ENCODE data around the gene NXF2B.
"Not testable (repeated sequence)": the region's sequence is repeated elsewhere in the genome, so short reads cannot be mapped to it uniquely, and the experiment has no call there.

Gene NXF2B, protein sequence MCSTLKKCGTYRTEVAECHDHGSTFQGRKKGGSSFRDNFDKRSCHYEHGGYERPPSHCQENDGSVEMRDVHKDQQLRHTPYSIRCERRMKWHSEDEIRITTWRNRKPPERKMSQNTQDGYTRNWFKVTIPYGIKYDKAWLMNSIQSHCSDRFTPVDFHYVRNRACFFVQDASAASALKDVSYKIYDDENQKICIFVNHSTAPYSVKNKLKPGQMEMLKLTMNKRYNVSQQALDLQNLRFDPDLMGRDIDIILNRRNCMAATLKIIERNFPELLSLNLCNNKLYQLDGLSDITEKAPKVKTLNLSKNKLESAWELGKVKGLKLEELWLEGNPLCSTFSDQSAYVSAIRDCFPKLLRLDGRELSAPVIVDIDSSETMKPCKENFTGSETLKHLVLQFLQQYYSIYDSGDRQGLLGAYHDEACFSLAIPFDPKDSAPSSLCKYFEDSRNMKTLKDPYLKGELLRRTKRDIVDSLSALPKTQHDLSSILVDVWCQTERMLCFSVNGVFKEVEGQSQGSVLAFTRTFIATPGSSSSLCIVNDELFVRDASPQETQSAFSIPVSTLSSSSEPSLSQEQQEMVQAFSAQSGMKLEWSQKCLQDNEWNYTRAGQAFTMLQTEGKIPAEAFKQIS

DNA sequence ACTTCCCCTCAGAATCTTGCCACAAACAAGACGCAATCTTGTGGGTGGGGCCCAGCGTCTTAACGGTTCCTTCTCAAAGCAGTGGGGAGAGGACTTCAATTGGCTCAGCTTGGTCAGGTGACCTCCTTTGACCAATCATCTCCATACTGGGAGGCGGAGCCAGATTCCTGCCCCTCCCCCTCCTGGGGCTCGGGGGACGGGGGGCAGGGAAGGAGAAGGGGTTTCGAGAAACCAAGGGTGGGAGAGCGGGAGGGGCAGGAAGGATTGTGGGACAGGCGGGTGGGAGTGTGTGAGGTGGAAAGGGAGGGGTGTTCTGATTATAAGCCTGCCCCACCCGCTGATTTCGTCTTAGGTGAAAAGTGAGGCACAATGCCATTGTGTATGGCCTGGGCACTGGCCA, at the start of gene NXF2B:
NXF2B (minus strand) TSS at position 101 of the 400 bp plus-strand sequence. CDS start 59,972 bp downstream, outside the sequence.
- DNase-seq, result not testable (repeated sequence)

DNA sequence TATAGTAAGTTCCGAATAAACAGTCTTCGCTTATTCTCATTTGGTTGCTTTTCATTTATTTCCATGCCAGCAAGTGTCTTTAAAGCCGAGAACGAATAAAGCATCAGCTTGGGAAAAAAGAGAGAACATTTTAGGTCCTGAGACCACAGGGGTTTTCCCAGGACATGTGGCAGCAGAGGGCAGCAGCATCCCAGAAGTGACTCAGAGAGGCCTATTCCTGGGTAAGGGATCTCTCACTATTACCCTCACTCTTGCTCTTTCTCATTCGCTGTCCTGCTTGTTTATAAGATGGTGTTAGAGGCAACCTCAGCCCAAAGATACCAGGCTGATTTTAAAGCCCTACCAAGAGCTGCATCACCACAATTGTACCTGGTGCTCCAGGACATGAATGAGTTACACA, 39.0 kb upstream of the NXF2B start:
- DNase-seq, result not testable (repeated sequence)

DNA sequence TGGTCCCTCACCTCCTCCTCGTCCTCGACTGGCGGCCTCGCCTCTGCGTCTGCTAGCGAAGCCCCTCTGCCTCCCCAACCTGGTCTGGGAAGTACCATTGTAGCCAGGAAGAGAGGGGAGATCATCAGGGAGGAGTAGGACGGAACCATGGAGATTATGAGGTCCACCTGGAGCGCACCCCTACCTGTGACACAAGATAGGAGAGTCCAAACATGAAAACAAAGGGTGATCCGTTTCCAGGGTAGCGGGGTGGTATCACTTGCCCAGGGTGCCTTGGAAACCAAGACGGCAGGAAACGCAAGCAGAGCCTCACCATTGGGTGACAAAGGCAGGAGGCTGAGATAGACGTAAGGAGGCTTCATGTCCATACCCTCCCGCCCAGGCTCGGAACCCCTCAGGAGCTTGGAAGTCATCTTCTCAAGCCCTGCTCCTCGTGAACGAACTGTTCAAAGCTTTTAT, 32.0 kb upstream of the NXF2B start, which contains the start of gene TCP11X2:
TCP11X2 (minus strand) TSS at position 51 of the 459 bp plus-strand sequence.
- not testable (repeated sequence) for DNase-seq

DNA sequence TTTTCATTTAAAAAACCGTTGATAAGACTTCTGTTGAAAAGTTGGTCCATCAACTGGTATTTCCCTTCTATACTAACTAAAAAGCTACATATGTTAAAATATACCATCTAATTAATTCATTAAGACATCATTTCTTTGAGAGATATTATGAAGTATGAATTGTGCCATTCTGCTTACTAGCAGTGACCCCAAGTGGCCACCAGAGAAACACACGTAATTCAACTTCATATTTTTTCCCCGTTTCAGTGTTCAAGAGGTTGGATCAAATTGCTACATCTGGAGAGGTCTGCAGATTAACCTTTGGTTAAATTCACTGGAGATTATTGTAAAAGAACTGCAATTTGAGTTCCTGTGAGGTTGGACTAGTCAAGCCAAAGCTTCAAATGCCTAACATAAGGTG, 30.4 kb upstream of the NXF2B start:
- not testable (repeated sequence) for DNase-seq

DNA sequence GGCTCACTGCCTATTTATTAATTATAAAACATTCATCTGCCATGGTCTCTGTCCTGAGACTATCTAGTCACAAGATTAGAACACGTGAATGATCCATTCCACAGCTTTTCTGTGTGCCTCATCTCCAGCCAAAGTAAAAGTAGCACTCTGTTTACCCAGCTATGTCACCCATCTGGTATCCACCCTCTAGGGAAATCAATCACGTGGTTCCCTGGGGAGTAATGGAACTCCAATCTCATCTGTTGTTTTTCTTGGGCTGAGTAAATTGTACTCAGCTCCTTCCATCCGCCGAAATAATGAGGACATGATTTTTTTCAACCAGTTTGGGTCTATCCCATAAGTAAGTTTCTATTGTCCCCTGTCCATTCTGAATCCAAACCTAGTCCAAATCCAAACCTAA, 18.8 kb upstream of the NXF2B start:
- DNase-seq, result not testable (repeated sequence)

DNA sequence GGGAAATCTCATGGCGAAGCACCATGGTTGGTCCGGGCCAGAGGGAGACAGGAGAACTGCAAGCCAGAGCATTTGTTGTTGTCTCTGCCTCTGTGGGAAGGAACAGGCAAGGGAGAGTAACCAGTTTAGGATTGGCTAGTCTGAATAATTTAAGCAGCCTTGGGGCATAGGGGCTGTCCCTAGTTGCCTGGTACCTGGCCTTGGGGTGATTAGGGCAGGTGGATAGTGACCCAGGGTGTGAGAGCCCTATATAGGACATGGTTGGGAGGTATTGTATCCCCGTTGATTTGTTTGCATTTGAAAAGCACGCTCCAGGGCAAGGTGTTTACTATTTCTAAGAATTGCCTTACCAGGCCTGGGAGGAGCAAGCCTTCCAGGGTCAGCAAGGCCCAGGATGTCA, 25.3 kb downstream of the NXF2B start:
- DNase-seq, result not testable (repeated sequence)

DNA sequence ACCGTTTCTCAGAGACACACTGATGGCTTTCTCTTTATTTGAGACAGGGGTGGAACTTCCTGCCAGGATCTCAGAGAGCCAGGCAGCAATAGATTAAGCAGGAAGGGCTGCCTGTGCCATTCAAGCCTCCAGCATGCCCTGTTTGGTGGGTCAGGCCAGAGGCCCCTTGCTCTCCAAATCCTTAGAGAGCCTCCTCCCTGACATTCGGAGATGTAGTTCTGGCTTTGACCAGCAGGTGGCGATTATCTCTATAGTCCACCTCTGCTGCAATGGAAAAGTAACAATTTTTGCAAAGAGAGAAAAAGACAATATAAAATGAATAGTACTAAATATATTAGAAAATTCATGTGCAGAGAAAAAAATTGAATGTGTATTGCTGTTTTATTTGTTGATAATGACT, 93.9 kb downstream of the NXF2B start:
- no peak for DNase-seq

DNA sequence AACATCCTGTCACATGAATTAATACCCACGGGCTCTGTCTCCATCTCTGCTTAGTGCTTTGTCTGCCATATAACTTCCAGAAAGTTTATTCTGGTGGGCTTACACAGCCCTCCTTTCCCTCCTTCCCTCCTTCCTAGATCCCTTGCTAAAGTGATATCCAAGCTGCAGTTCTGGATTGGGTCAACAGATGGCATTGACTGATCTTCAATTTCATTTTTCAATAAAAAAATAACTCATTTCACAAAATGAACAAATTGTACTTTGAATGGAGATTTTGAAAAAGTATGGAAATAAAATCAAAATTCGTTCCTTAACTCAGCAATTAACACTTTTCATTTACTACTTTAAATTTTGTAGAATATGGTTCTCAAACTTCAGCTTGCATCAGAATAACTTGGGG, 97.9 kb downstream of the NXF2B start:
- DNase-seq, result no peak

DNA sequence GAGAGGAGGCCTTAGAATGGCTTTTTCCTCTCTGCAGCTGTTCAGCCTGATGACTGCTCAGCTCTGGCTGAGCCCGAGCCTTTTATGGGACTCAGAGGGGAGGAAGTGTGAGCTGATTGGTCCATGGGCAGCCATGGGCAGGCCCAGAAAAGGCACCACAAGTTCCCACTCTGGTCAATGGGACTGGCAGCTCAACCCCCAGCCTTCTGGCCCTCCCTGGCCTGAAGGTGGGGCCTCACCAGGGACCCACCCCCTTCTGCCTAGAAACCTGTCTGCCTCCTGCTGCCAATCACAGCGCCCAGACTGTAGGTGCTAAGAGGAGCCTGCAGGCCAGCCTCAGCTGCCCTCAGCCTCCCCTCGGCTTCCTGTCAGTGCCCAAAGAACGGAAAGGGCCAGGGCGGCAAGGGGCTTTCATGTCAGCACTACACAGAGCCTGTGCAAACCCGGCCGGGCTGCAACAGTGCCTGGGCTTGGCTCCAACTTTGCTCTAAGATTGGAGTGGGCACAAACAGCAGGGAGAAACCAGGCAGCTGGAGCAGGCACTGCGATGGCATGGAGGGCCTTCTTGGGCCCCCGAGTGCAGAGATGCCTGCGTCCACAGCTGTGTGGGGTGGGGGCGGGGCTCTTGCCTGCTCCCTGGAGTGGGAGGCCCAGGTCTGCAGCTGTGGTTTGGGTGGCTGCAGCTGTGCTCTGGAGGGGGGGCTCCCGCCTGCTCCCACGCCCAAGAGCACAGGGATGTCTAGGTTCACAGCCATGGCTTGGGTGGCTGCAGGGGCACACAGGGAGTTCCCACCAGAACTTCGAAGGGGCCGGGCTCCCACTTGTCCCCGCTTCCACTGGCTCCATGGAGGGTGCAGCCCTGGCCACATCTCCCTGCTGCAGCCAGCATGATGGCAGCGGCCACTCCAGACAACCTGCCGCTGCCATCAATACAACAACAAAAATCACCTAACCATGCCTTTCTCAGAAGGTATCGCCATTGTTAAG, 100.2 kb downstream of the NXF2B start:
- no peak for DNase-seq

DNA sequence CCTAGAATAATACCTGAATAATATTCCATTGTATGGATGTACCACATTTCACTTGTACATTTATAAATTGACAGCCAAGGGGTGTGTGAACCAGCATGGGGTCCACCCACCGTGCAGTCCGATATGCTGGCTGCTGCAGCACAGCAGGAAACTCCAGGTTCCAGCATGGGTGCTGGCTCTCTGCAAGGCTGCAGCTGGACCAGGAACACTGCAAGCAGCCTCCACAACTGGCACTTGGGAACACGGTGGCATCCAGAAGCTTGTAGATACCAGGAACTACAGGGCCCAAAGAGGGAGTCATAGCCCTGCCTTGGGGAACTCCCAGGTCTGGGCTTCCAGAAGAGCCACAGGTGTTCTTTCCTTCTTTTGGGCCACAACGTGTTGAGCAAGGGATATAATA, 101.6 kb downstream of the NXF2B start:
- no peak for DNase-seq
